ENCODE data around the gene ATP2B3.

ATP2B3 gene

DNA sequence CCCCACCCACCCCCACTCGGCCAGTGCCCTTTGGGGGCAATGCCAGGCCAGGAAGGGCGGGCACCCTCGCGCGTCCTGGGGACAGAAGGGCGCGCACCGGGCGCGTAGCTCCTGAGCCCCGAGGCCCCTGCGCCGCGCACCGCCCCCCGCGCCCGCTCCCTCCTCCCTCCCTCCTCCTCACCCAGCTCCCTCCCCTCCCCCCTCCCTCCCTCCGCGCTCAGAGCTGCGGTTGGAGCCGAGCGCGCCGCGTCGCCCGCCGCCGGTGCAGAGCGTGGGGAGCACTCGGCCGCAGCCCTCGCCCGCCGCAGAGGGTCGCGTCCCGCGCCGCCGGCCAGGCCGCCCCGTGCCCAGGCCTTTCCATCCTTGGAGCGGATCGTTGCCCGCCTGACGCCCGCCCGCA, at the start of gene ATP2B3:
TSS of gene ATP2B3 (plus strand) at position 220 of the 400 bp plus-strand sequence. CDS start 18,606 bp downstream, outside the sequence.
- no peak for DNase-seq

DNA sequence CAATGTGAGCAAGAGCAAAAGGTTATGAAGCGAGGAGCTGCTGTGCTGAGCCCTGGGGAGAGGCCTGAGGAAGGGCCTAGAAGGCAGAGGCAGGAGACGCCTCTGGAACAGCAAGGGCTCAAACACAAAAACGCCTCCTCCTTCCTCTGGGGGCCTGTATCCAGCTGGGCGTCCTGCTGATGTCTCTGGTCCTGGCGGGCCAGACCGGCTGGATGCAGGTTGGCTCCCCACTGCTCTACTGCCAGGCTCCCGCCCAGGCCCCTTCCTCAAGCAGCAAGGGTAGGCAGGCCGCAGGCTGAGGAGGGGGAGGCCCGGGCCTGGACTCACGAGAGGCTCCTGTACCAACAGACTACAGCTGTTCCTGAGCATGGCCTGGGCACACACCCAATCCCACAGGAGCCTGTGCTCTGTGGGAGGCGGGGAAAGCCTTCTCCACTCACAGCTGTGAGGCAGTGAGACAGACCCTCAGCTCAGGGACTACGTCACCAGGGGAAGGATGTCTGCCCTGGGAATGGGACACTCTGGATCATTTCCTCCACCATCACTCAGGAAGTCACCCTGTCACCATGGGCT, 49.3 kb upstream of the ATP2B3 start:
- DNase-seq: no peak

DNA sequence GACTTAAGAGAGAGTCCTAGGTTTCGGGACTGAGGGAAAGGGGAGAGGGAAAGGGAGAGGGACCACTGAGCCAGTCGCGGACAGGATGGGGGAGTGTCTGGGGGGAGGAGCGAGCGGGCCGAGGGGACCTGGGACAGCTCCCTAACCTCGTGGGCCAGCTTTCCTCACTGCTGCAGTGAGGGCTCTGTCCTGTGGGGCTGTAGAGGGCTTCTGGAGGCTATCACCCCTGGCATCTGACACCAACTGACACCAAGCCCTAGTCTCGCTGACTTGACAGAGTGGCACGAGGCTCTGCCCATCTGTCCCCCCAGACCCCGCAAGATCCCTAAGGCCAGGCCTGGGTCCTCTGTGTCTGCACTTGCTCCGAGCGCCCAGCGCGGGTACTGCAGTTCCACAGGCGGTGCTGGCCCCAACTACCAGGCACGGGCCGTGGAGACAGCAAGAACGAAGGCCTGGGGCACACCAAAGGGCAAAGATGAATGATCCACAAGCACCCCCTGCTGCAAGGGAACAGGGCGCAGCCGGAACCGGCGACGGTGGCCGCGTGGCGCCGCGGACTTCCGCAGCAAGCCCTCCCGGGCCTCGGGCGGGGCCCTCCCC, 47.5 kb upstream of the ATP2B3 start:
- DNase-seq: peak; percentile 23

DNA sequence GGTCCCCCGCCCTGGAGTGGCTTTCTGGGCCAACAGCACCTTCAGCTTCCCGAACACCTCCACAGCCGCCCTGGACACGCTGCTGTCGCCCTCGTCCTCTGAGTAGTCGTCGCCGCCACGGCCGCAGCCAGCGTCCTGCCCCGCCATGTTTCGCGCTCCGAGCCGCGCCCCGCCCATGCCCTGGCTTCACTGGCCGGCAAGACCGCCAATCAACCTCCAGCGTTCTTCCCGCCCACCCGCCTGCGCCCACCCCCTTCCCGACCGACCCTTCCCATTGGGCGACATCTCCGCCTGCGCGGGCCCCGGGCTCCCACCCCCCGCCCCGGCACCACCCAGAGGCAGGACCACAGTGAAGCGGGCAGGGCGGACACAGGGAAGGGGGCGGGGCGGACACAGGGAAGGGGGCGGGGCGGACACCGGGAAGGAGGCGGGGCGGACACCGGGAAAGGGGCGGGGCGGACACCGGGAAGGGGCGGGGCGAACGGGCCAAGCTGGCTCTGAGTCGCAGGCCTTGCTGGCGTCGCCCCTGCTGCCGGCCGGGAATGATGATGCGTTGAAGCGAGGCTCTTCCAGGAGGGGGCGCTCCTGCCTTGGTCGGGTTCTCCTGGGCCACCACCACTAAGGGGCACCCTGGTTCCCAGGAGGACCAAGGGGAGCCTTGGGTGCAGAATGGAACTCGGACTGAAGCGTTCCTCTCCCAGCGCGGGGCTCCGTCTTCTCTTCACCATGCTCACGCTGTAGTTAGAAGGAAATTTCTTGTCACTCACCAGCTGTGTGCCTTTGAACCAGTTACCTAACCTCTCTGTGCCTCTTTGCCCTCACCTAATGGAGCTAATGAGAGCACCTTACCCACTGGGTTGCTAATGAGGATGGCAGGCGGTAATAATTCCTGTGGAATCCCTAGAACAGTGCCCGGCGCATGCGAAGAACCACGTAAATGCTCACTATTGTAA, 46.8 kb upstream of the ATP2B3 start, which contains the start of gene HAUS7:
TSS of gene HAUS7 (minus strand) at position 166 of the 953 bp plus-strand sequence. CDS start at position 147, 19 bp downstream.
- DNase-seq: peak; percentile 83

DNA sequence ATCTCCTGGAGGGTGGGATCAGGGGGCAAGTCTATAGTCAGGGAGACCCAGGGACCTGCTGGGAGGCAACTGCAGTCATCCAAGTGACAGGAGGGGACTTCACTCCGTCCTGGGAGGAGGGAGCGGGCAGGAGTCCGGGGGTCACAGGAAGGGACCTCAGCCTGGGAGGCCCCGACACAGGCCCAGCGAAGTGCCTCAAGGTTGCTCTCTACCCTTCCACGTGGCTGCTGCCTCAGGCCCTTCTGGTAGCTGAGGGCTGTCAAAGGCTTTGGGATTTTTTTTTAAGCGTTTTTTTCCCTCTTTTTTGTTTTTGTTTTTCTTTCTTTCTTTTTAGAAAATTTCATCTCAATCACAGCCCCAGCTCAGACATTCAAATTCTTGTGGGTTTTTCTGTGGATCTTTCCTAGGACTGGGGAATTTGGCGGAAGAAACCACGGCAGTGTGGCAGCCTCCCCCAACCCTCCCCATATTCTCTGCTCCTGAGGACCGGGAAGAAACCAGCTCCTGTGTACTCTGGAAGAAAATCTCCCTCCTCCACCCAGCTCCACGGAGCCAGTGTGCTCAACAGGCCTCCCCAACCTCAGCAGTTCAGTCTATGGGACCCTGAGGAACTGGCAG, 45.7 kb upstream of the ATP2B3 start:
- DNase-seq: no peak

DNA sequence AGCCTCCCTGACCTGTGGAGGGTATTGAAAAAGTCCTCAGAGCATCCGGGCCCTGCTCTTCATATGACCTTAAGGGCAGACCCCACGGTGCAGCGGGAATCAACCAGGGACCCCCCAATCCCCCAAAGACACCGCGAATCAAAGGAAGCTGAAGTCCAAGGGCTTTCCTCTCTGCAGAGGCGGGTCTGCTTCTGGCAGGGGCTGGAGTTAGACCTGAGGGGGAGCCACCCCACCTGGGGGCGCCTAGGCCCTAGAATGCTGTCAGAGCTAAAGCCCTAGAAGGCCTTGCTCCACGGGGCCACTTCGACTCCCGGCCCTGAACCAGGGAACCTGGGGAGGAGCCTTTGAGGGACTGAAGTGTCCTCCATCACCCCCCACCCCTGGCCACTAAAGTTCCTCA, 44.3 kb upstream of the ATP2B3 start:
- no peak for DNase-seq

DNA sequence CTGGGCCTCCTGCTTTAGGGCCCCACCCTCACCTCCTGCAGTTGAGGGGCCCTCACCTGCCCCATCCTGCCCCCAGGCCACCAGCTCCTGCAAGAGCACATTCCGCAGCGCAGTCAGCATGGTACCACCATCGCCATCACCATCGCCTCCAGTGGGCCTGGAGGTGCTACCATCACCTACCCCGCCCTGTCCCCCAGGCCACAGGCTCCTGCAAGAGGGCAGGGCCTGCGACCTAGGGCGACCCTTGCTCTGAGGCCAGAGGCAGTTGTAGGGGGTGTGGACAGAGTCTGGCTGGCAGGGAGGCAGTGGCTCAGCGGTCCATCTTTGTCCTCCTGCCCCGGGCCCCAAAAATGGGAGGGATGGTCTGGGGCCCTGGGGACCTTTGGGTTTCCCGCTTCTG, 43.2 kb upstream of the ATP2B3 start:
- DNase-seq: no peak

DNA sequence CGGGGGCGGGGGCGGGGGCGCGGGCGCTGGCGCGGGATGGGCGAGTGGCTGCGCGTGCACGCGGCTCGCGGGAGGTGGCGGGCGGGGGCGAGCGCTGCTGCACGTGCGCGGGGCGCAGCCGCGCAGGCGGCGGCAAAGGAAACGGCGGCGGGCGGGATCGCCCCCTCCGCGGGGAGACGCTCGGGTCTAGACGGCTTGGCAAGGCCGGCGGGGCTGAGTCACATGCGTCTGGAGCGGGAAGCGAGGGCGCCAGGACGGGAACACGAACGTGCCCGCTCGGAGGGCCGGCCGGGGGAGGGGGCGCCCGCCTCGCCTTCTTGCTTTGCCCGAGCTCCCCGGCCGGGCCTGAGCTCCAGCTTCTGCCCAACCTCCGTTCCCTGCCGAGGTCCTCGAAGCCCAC, 42.7 kb upstream of the ATP2B3 start:
- no peak for DNase-seq

DNA sequence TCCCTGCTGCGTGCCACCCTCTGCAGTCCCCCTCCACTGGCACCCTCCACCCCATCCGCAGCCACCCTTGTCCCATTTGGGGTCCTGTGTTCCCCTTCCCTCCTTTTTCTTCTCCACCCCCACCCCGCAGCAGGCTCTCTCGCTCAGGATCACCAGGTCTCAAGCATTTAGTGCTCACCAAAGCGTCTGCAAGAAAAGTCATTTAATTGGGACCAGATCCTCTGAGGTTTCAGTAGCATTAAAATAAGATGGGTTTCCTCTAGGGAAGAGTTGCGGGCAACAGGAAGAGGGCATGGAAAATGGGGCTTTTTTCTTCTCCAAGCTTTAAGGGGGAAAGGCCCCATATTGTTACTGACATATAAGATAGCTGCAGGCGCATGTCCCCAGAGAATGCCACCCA, 42.2 kb upstream of the ATP2B3 start:
- no peak for DNase-seq

DNA sequence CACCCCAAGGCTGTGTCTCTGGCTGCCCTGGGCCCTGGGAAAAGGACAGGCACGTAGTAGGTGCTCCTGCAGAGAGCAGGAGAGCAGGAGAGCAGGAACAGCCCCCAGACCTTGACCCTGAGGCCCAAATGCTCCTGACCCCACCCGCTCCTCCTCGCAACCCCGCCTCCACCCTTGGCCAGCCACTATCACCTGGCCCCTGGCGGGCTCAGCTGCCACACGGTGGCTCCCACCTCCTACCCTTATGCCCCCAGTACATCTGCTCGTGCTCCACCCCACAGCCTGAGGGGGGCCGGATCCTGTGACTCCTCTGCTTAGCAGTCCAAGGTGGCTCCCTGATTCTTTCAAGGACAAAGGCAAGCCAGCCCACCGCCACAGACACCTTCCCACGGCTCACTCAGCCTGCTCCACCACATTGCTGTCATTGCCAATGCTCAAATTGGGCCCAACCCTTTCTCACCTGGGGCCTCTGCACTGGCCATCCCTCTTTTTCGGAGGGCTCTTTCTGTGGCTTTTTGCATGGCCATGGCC, 41.6 kb upstream of the ATP2B3 start:
- DNase-seq: no peak

DNA sequence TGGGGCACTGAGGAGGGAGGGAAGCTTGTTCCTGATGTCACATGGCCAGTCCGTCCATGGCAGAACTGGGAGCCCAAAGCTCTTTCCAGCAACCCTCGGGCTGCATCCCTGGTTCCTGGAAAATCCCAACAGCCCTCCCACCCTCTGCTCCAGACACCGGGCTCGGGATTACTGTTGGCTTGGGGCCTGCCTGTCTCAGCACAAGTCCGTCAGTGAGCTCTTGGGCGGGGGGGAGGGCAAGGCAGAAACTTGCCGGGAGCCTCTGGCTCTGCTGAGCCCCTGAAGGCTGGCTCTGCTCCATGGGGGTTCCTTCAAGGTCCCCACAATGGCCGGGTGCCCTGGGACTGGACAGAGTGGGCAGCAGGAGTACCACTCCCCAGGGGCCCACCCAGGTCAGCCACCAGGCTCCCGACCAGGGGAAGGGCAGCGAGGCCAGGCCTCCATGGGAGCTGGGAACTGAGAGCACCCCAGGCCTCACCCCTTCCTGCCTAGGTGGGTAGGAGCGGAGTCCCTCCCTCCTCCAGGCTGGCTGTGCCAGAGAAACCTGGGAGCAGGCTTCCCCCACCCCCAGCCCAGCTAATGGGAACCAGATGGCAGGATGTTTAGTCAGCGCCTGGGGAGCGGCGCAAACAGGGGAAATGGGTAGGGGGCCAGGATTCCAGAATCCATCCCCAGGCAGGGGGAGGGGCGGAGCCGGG, 40.6 kb upstream of the ATP2B3 start:
- DNase-seq: peak; percentile 27

DNA sequence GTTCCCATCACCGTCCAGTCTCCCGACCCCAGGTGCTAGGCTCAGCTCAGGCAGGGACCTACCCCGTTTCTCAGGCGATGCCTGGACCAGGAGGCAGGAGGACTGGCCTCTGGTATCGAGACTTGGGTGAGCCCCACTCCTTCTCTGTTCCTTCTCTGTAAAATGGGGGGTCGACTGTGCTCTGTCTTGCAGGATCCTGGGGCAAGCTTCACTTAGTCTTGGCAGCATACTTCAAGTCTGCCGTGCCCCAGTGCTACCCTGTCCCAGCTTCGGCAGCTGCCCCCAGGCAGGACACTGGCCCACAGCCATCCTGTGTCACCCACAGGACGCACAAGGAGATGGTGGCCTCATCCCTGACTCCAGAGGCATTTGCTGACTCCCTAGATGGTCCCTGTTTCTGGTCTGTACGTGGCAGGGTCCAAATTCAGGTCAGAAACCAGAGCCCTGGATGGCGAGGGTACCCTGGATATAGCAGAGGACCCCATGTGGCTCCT, 40.0 kb upstream of the ATP2B3 start:
- no peak for DNase-seq

DNA sequence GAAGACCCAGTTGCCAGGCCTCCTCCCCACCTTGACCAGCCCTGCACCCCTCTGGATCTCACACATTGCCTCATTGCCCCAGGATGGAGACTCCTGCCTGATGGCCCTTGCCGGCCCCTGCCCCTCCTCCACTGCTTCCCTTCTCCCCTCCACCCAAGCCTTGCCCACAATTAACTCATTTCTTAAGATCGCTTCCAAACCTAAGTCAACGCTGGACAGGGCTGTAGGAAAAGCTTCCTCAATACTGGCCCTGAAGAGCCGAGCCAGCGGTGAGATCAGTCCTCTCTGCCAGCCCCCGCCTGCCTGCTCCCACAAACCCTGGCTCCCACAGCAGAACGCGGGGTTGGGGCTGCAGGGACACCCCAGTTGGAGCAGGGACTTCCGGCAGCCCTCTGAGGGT, 39.5 kb upstream of the ATP2B3 start:
- no peak for DNase-seq

DNA sequence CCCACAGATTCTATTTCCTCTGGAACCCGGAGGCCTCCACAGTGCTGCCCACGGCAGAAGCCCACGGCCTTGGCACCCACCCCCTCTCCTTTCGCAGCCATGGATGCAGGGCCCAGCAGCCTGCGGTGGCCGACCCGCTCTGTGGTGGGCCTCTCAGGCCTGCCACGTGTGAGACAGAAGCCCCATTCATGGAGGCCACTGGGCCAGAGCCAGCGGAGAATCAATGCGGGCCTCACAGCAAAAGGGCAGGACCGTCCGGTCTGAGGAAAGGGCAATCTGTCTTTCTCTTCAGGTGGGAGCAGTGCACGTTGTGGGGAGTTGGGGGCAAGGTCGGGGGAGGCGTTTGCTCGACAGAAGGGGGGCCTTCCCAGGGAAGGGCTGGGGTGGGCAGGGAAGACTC, 38.7 kb upstream of the ATP2B3 start:
- DNase-seq: no peak

DNA sequence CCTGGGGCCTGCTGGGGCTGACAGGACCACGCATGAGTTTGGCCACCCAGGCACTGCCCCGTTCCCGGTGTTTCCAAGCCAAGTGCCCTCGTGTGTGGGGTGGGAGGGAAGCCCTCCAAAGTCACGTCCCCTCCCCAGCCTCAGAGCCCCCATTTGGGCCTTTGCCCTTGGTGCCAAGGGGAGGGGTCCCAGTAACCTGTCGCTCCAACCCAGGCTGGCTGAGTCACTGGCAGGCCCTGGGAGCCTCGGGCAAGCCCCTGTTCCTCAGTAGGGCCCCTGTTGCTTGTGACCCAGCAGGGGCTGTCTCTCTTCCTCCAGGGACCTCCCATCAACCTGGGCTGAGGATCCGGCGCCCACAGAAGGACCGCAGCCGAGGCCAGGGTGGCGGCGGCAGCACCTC, 36.4 kb upstream of the ATP2B3 start:
- no peak for DNase-seq

DNA sequence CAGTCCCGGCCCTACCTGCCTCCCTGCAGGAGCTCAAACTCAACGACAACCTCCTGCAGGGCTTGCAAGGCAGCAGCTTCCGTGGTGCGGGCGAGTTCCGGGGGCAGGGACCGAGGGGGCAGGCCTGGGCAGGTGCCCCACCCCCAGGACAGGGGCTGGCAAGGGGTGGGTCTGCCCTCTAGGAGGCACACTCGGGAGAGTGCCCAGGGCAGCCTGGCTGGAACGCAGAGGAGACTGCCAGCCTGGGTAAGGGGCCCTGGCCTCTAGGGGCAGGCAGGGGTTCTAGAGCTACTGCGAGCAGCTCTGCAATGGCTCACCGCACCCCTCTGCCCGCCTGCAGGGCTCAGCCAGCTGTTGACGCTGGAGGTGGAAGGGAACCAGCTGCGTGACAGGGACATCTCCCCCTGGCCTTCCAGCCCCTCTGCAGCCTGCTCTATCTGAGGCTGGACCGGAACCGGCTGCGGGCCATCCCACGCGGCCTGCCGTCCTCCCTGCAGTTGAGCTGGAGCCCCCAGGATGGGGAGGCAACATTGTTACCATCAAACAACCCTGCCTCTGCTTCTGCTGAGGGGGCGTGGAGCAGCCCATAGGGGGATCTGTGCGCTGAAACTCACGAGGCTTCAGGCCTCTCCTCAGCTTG, 34.9 kb upstream of the ATP2B3 start:
- DNase-seq: no peak

DNA sequence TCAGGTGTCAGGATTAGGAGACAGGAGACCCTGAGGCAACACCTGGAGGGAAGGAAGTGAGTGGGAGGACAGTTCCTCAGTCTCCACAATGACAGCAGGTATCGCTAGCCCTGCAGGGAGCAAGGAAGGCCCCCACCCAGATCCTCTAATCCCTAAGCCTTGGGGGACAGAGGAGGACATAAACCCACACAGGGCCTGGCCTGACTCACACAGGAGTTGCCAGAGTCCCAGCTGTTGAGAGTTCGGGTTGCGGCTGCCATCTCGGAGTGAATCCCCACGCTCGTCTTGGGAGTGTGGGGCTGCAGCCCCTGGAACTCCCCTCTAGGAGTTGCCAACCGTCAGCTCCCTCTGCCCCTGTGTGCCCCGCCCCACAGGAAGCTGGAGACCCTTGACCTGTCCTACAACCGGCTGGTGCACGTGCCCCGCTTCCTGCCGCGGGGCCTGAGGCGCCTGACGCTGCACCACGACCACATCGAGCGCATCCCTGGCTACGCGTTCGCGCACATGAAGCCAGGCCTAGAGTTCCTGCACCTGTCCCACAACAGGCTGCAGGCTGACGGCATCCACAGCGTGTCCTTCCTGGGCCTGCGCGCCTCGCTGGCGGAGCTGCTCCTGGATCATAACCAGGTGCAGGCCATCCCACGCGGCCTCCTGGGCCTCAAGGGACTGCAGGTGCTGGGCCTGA, 31.9 kb upstream of the ATP2B3 start:
- DNase-seq: no peak

DNA sequence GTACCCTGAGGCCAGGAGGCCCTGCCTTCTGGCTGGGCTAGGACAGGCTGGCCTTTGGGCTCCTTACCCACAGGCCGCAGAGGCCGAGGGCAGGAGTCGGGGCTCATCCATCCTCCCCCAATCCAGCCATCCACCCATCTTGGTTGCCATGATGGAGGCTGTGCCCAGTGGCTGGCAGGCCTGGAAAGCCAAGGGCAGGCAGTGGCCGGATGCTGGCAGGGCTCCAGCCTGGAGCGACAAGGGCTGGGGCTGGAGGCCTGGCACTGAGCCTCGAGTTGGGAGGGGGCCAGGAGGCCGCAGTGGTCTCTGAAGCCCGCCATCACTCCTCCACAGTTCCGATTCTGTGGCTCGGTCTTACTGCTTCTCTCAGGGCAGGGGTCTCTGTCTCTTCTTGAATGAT, 31.3 kb upstream of the ATP2B3 start:
- no peak for DNase-seq

DNA sequence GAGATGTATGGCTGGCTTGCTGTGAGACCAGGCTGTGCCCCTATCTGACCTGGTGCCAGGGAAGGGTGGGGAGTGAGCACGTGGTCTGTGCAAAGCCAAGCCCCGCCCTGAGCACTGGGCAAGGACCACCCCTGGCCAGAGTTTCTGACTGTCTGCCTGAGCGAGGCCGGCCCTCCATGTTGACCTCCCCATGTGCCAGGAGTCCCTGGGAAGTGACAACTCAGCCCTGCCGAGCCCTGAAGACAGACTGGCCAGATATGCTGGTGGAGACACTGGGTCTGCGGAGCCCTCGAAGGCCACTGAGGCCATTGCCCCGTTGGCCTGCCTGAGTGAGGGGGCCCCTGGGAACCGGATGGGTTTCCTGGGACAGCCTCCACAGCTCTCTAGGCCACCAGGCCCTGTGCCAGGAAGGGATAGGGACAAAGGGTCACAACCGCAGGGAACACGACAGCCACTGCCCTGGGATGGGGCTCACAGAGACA, 29.8 kb upstream of the ATP2B3 start:
- DNase-seq: no peak

DNA sequence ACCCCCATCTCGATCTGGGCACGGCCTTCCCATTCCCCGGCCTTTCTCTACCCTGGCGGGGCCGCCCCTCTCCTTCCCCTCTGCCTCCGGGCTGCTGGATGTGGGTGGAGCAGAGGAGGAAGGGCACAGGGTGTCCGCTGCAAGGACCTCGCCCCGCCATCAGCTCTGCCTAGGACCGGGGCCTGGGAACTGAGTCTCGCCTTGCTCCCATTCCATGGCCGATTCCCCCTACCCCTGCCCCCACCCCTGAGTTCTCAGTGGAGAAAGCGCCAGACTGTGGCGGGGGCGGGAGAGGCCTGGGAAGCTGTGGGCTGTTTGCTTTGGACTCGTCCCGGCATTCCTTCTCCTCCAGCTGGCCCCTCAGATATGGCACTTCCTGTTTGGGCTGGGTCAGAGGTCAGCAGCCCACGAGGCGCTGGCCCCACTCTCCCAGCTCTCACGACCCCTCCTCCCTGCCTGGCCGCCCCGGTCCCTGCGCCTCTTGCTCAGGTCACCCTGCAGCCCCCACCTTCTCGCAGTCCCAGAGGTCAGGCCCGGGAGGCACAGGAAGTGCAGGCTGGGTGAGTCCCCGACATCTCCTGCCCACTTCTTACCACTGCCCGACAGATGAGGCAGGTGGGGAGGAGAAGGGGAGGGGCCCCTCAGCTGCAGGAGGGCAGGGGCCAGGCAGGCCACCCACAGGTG, 29.1 kb upstream of the ATP2B3 start:
- no peak for DNase-seq

All from HCEC 1CT (cell line).